Psoas muscle (tissue), 8 donors: Measurements from ENCODE around the gene TMPRSS12. TPM values are rescaled to one million over a fixed set of nuclear protein-coding genes. Genes with fewer than 3 reads are reported as not detected.
"Not testable (repeated sequence)": the region's sequence is repeated elsewhere in the genome, so short reads cannot be mapped to it uniquely, and the experiment has no call there.

Source experiments
- ATAC-seq, 4 donors: fragments of 200-7000 bp; cut with Tn5 transposase; one replicate each; pipeline ENCODE4 v1.9.1; 2020; ENCODE audit warnings: moderate library complexity in 3 of 4, mild to moderate bottlenecking in 2 of 4
- DNase-seq, 2 donors: peaks; one replicate each; pipeline ENCODE4 v3.0.0-alpha.2; 2020
- H3K27ac ChIP-seq: fragments of 200-600 bp; one replicate; pipeline ENCODE4 v1.8.0; 2022
- H3K27me3 ChIP-seq, 3 donors: fragments of 200-600 bp in 1 of 3; one replicate each; pipeline versions ENCODE4 v1.6.1 to v1.8.0; 2013 to 2022; ENCODE audit warnings: low read length in 2 of 3, mild to moderate bottlenecking in 2 of 3, moderate library complexity in 1 of 3; ENCODE audit not compliant: insufficient read depth in 3 of 3
- H3K36me3 ChIP-seq, 2 donors: fragments of 200-600 bp in 1 of 2; one replicate each; pipeline versions ENCODE4 v1.6.1 to v1.8.0; 2013 to 2022; ENCODE audit warnings: low read depth in 1 of 2, mild to moderate bottlenecking in 1 of 2, moderate library complexity in 1 of 2; ENCODE audit not compliant: insufficient read depth in 1 of 2
- H3K4me1 ChIP-seq: fragments of 200-600 bp; one replicate; pipeline ENCODE4 v1.8.0; 2022
- H3K4me3 ChIP-seq: fragments of 200-600 bp; one replicate; pipeline ENCODE4 v1.8.0; 2022; ENCODE audit warnings: mild to moderate bottlenecking
- H3K9me3 ChIP-seq: fragments of 200-600 bp; one replicate; pipeline ENCODE4 v1.8.0; 2022
- WGBS, 3 donors: extraction: QIAGEN DNeasy Blood & Tissue Kit; methylation state at CpG; one replicate each; pipeline versions ENCODE4 v1.1.6 to v1.1.7; 2013; 5-methylcytosine and 5-hydroxymethylcytosine counted together
- intact Hi-C, 2 donors: fragments of 100-400 bp; cut with DNase I; formaldehyde crosslinking; loops; one replicate each; pipeline versions ENCODE4 v1.11.0 to v1.14.2; 2022
- long read RNA-seq, 2 donors: library from polyadenylated mRNA; unstranded; transcript quantifications; one replicate each; pipeline ENCODE4 v2.0.0, GENCODE V29; 2021
- polyA plus RNA-seq, 3 donors: library from polyadenylated mRNA; stranded (reverse); fragments of 200-250 nt; gene quantifications; one replicate each; pipeline ENCODE4 v1.2.3, GENCODE V29; 2013
- total RNA-seq, 4 donors: library from RNA; stranded (reverse); fragmentation: NEBNext Ultra II Directional in 2 of 4; extraction: Animal tissue kit (Norgen Biotek cat#: 25700) in 2 of 4; gene quantifications; one replicate each; pipeline versions ENCODE4 v1.2.1 to v1.2.4, GENCODE V29; 2021 to 2023
- TF ChIP-seq, protein P1 (sequence below): fragments of 200-600 bp; IDR thresholded peaks from one replicate; pipeline ENCODE4 v1.8.0; 2022; ENCODE audit warnings: antibody characterized with exemption
- donor health status: healthy with polysubstance abuse.
- donor health status: DM: no; HTN: no; CAD: no; lungs with moderate emphysema.
- donor health status: Bipolar disorder and iron deficiency.
- donor health status: healthy.
- donor health status: DM: yes; HTN: yes; CAD: no.
- donor health status: DM: no; HTN: no; CAD: no.
- donor health status: DM: no; HTN: no; CAD: no.
- donor health status: DM: yes; HTN: yes; CAD: no.

The TMPRSS12 gene, protein sequence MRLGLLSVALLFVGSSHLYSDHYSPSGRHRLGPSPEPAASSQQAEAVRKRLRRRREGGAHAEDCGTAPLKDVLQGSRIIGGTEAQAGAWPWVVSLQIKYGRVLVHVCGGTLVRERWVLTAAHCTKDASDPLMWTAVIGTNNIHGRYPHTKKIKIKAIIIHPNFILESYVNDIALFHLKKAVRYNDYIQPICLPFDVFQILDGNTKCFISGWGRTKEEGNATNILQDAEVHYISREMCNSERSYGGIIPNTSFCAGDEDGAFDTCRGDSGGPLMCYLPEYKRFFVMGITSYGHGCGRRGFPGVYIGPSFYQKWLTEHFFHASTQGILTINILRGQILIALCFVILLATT
- total RNA-seq, result not detected
- not detected for polyA plus RNA-seq
- long read RNA-seq, donor 1, result 0 reads
- long read RNA-seq, donor 2, result 0 reads

DNA sequence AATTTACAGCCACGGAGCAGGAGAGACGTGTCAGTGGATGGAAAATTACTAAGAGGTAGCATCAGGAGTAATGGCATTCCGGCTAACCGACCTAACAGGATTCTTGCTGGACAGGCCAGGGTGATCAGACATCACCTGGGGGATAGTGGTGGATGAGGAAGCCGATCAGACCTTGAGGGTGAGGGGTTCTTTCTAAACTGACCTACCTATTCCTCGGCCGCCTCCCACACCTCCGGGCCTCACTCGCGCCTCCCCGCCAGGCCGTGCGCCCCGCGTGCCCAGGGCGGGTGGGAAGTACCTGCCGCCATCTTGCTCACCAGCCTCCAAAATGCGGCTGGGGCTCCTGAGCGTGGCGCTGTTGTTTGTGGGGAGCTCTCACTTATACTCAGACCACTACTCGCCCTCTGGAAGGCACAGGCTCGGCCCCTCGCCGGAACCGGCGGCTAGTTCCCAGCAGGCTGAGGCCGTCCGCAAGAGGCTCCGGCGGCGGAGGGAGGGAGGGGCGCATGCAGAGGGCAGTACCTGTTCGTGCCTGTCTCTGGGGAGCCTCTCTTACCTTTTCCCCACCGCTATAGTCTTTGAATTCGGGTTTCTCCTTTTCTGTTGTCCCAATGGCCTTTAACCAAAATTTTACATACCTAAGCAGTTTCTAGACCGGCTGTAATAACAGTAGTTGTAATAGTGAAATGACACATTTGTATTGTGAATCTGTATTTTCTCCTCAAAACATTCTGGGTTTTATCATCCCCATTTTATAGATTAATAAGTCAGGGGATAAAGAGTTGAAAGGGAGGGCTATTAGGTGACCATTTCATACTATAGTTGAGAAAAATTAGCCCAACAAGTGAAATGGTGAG, at the start of gene TMPRSS12:
TSS of gene TMPRSS12 (plus strand) at position 290 of the 857 bp plus-strand sequence. CDS start at position 329, 39 bp downstream.
- DNase-seq (peak in 1 of 2 donors; percentile 36), ATAC-seq (peak; percentile 36 to 78 (median 68))
- no peaks in the 10 kb centered on the region for H3K4me1 ChIP-seq
- WGBS, 3 donors, result 36 to 39% (median 38%) methylated on average over 31 to 36 of the region's 36 CpGs
- intact Hi-C loops, result no loop called here
- peak within 1 kb of the TSS; percentile 58 for H3K4me3 ChIP-seq
- H3K36me3 ChIP-seq, result no peaks in the 10 kb centered on the region
- H3K27ac ChIP-seq, result no peak within 1 kb of the TSS
- peaks cover 6% of the 10 kb centered on the region for H3K9me3 ChIP-seq
- TF ChIP-seq, protein P1, sequence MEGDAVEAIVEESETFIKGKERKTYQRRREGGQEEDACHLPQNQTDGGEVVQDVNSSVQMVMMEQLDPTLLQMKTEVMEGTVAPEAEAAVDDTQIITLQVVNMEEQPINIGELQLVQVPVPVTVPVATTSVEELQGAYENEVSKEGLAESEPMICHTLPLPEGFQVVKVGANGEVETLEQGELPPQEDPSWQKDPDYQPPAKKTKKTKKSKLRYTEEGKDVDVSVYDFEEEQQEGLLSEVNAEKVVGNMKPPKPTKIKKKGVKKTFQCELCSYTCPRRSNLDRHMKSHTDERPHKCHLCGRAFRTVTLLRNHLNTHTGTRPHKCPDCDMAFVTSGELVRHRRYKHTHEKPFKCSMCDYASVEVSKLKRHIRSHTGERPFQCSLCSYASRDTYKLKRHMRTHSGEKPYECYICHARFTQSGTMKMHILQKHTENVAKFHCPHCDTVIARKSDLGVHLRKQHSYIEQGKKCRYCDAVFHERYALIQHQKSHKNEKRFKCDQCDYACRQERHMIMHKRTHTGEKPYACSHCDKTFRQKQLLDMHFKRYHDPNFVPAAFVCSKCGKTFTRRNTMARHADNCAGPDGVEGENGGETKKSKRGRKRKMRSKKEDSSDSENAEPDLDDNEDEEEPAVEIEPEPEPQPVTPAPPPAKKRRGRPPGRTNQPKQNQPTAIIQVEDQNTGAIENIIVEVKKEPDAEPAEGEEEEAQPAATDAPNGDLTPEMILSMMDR, result no peak
- H3K27me3 ChIP-seq, result no peaks in the 10 kb centered on the region

DNA sequence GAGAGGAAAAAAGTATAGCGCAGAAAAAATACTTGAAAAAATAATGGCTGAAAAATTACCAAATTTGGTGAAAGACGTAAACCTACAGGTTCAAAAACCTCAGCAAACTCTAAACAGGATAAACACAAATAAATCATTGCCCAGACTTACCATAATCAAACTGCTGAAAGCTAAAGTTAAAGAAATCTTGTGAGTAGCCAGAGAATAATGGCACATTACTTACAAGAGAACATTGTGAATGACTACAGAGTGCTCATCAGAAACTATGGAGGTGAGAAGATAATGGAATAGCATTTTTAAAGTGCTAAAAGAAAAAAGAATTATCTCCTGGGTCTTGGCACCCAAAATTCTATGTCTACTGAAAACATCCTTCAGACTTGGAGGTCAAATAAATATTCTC, 42.8 kb upstream of the TMPRSS12 start:
- no peak overlapping the region for H3K27ac ChIP-seq
- DNase-seq, result no peak
- no peaks in the 10 kb centered on the region for H3K27me3 ChIP-seq
- H3K4me3 ChIP-seq, result no peak overlapping the region
- no peak for ATAC-seq
- TF ChIP-seq, protein P1, result no peak
- WGBS, 3 donors, result 98 to 100% (median 99%) methylated on average over 2 of the region's 2 CpGs
- peaks cover 13 to 66% of the 10 kb centered on the region in 2 donors for H3K36me3 ChIP-seq
- H3K4me1 ChIP-seq, result no peaks in the 10 kb centered on the region
- intact Hi-C loops, result no loop called here
- peaks cover 9% of the 10 kb centered on the region for H3K9me3 ChIP-seq

DNA sequence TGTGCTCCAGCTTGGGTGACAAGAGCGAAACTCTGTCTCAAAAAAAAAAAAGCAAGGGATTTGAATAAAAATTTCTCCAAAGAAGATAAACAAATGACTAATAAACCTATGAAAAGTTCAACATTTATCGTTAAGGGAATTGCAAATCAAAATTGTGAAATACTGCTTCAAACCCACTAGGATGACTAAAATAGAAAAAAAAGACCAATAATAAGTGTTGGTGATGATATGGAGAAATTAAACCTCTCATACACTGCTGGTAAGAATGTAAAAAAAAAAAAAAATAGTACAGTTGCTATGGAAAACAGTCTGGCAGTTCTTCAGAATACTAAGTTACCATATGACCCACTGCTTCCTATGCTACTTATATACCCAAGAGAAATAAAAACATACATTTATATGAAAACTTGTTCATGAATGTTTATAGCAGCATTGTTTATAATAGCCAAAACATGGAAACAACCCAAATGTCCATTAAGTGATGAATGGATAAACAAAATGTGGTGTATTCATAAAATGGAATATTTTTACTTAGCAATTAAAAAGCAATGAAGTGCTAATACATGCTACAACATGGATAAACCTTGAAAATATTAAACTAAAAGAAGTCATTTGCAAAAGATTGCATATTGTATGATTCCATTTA, 39.4 kb upstream of the TMPRSS12 start:
- Histone ChIP-seq H3K36me3 (peaks cover 5 to 45% of the 10 kb centered on the region in 2 donors), H3K27me3 (no peaks in the 10 kb centered on the region), H3K4me1 (no peaks in the 10 kb centered on the region), H3K9me3 (peaks cover 9% of the 10 kb centered on the region), H3K4me3 (no peak overlapping the region), H3K27ac (no peak overlapping the region)
- TF ChIP-seq, protein P1, result no peak
- ATAC-seq (no peak), DNase-seq (no peak)
- intact Hi-C loops, result no loop called here
- WGBS, 3 donors, result 98 to 100% (median 100%) methylated on average over 2 of the region's 2 CpGs

DNA sequence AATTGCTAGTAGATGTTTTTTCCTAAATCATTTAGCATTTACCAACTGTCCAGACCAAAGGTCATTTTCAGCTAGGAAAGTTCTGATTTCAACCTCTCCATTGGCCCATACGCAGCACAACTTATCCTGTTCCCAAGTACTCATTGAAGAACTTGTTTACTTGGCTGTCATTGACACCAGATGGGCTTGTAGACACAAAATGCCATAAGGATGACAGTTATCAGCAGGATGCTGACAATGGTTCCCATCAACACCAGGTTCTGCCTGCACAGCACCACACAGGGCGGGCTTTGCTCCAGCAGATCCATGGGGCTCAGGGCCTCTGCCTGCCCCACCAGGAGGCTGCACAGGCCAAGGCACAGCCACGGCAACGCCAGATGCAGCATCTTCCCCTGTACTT, 36.5 kb upstream of the TMPRSS12 start:
- Histone ChIP-seq H3K36me3 (peaks cover 0 to 46% of the 10 kb centered on the region in 2 donors), H3K27ac (no peak overlapping the region), H3K4me1 (no peaks in the 10 kb centered on the region), H3K9me3 (no peaks in the 10 kb centered on the region), H3K4me3 (no peak overlapping the region), H3K27me3 (no peaks in the 10 kb centered on the region)
- TF ChIP-seq, protein P1, result no peak
- no peak for DNase-seq
- peak in 3 of 4 donors; percentile 42 to 57 (median 52) for ATAC-seq
- 91 to 97% (median 94%) methylated on average over 4 of the region's 4 CpGs for WGBS, 3 donors
- intact Hi-C loops, result loop anchor here in 1 of 2 donors (5.0 kb wide), 1 partner anchor 34 kb away; no protein-coding TSS in a partner anchor

DNA sequence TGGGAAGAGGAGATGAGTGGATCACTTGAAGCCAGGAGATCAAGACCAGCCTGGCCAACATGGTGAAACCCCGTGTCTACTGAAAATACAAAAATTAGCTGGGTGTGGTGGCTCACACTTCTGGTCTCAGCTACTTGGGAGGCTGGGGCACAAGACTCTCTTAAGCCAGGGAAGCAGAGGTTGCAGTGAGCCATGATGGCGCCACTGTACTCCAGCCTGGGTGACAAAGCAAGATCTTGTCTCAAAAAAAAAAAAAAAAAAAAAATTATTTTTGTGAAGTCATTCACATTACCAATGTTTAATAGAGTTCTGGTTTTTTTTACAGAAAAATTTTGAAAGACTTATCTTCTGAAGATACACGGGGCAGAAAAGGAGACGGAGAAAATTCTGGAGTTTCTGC, 33.6 kb upstream of the TMPRSS12 start:
- 95 to 99% (median 97%) methylated on average over 4 of the region's 4 CpGs for WGBS, 3 donors
- intact Hi-C loops, result loop anchor here in 1 of 2 donors (5.0 kb wide), 1 partner anchor 37 kb away; no protein-coding TSS in a partner anchor
- peaks cover 4 to 62% of the 10 kb centered on the region in 2 donors for H3K36me3 ChIP-seq
- not testable (repeated sequence) for H3K27me3 ChIP-seq, H3K9me3 ChIP-seq, ATAC-seq, H3K4me3 ChIP-seq, H3K27ac ChIP-seq, DNase-seq, H3K4me1 ChIP-seq

DNA sequence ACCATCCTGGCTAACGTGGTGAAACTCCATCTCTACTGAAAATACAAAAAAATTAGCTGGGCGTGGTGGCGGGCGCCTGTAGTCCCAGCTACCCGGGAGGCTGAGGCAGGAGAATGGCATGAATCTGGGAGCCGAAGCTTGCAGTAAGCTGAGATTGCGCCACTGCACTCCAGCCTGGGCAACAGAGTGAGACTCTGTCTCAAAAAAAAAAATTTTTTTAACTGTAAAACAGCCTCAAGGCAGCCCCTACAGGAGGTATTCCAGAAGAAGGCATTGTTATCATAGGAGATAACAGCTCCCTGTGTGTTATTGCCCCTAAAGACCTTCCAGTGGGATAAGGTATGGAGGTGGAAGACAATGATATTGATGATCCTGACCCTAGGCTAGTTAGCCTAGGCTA, 27.8 kb upstream of the TMPRSS12 start:
- H3K4me1 ChIP-seq, ATAC-seq, H3K27ac ChIP-seq, DNase-seq, H3K27me3 ChIP-seq, H3K4me3 ChIP-seq, intact Hi-C loops, H3K9me3 ChIP-seq: not testable (repeated sequence)
- 94 to 97% (median 96%) methylated on average over 7 of the region's 7 CpGs for WGBS, 3 donors
- H3K36me3 ChIP-seq, result peaks cover 14 to 100% of the 10 kb centered on the region in 2 donors
